GM19240 (cell line): ENCODE data around the gene TSHZ2.
A peak's percentile ranks its signal among the peaks of the same experiment; 100 is the strongest.

ENCODE experiments used
- DNase-seq: peaks from one replicate; pipeline ENCODE4 v3.0.0; 2011; ENCODE audit warnings: low spot score; ENCODE audit not compliant: insufficient read length

The TSHZ2 gene

DNA sequence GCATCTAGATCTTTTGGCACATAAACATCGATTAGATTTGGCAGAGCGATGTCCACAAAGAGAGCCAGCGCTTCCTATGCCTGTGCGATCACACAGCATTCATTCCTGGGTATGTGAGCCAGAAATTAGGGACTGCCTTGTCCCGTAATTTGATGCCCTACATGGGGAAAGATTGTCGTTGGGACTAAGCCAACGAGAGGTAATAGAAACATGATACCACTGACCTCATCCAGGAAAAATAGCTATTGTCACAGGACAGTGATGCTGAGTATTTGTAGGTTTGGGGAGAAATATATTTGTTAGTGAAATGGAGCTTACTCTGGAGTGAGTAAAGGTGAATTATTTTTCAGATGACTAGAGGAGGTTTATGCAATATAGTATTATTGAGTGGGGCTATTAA is 154.0 kb downstream of the TSHZ2 start:
- DNase-seq = no peak

DNA sequence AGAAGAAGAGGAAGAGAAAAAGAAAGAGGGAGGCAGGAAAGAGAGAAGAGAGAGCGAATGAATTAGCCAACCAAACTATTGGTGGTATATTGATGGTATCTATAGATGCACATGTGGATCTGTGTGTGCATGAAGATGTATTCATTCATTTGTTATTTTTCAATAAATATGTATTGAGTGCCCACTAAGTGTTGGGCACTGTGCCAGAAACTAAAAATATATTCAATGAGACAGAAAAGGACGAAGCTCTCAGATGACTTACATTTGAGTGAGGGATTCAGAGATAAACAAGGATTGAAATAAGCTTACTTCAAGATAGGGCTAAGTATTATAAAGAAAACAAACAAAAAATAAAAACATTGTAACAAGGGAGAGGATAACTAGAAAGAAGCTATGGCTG is 154.9 kb downstream of the TSHZ2 start:
- DNase-seq = no peak

- no peak for DNase-seq
These were observed 155.8 kb downstream of the TSHZ2 start for GRCh38 chr20:53128004-53128403.

DNA sequence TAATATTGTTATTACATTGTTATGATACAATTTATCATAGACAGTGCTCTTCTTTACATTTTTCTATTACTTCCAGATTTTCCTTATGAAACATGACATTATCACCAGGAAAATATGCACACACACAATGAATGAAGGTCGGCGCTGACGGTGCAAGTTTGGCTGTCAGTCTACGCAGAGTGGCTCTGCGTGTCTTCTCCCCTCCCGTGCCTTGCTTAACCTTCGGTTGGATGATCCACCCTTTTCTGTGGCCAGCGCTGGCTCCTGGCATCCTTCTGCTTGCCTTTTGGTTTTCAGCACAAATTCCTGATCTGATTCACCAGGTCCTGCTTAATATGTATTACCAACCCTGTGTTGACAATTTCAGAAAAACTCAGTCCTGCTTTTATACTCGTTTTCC is 157.4 kb downstream of the TSHZ2 start:
- DNase-seq = no peak

GRCh38 chr20:53130795-53131194 is 158.6 kb downstream of the TSHZ2 start:
- no peak for DNase-seq

DNA sequence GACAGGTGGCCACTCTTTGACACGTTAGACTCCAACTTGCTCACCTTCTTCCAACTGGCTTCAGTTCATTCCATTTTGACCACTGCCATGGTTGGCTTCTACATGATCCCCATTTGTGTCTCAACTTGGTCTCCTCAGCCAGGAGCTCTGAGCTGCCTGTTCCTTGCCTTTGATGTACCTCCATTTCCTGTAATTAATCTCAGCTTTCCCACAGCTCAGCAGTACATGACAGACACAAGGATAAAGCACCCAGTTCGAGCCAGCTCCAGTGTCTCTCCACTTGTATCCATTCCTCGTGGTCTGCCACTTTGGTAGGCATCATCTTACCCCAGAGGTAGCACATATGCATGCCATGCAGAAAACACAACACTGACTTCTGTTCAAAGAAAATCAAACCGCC is 161.0 kb downstream of the TSHZ2 start:
- DNase-seq = no peak

DNA sequence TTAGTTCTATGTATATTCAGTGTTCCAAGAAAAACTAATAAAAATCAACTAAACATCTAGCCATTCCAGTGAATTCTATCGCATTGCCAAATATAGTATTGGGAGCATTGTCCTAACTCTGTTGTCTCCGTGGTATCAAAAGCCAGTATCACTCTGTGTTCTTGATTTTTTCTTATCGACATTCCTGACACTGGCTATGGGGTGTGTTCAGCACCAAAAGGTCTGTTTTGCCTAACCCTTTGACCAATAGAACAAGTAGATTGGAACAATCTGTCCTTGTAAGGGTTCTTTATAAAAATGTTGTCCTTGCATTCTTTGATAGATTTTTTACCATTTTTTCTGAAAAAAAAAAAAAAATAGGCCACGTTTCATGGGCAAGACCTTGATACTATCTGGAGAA is 161.5 kb downstream of the TSHZ2 start:
- no peak for DNase-seq

- no peak for DNase-seq
These were observed 164.3 kb downstream of the TSHZ2 start for GRCh38 chr20:53136473-53136872.

- DNase-seq = no peak
These were observed 166.5 kb downstream of the TSHZ2 start for GRCh38 chr20:53138454-53139262.

- no peak for DNase-seq
These were observed 169.3 kb downstream of the TSHZ2 start for GRCh38 chr20:53141201-53142050.

- DNase-seq = no peak
These were observed 170.3 kb downstream of the TSHZ2 start for GRCh38 chr20:53142225-53143127.

- no peak for DNase-seq
These were observed 174.2 kb downstream of the TSHZ2 start for GRCh38 chr20:53146201-53146891.

DNA sequence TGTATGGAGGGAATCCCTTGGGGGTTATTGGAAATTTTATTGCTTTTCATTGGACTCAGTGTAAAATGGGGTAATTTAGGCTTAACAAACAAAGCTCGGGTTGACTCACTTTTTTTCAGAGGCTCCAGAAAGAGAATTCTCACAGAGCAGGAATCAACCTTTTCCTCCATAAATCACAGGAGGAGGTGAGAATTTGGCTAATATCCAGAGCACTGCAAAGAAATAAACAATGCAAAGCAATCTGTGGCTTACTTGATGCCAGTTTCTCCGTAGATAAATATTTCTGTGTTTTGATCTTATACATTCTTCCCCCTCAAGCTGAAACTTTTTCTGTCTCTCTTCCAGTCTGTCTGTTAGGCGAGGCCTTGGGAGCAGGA is 176.6 kb downstream of the TSHZ2 start:
- DNase-seq = no peak

GRCh38 chr20:53149148-53149889 is 177.2 kb downstream of the TSHZ2 start:
- no peak for DNase-seq

- no peak for DNase-seq
These were observed 177.7 kb downstream of the TSHZ2 start for GRCh38 chr20:53149890-53150205.

DNA sequence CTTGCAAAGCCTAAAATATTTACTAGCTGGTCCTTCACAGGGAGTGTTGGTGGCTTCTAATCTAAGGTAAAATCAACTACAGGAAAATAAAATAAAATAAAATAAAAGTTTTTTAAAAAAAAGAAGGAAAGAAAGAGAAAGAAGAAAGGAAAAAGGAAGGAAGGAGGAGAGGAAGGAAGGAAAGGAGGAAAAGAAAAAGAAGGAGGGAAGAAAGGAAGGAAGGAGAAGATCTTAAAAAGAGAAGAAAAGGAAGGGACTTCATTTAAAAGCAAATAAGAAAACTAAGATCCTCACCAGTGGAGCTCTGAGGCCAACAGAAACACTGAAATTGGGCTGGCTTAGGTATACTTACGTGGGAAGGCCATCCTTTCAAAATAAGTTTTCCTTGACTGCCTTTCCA is 178.4 kb downstream of the TSHZ2 start:
- no peak for DNase-seq

GRCh38 chr20:53152228-53152627 is 180.1 kb downstream of the TSHZ2 start:
- no peak for DNase-seq

DNA sequence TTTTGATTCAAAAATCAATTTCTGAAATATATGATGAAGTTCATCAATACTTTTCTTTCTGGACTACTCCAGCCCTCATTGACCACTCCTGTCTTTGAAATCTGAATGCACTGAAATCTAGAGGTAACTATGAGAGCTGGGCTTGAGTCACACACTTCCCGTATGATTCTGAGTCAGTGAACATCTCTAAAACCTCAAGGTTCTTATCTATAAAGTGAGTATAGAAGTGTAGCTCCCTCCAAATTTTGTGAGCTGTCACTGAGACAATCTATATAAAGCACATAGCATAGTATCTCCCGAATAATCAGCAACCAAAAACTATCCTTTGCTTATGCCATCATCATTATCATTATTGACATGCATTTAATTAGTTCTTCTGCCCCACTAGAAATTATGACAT is 182.4 kb downstream of the TSHZ2 start:
- DNase-seq = no peak

DNA sequence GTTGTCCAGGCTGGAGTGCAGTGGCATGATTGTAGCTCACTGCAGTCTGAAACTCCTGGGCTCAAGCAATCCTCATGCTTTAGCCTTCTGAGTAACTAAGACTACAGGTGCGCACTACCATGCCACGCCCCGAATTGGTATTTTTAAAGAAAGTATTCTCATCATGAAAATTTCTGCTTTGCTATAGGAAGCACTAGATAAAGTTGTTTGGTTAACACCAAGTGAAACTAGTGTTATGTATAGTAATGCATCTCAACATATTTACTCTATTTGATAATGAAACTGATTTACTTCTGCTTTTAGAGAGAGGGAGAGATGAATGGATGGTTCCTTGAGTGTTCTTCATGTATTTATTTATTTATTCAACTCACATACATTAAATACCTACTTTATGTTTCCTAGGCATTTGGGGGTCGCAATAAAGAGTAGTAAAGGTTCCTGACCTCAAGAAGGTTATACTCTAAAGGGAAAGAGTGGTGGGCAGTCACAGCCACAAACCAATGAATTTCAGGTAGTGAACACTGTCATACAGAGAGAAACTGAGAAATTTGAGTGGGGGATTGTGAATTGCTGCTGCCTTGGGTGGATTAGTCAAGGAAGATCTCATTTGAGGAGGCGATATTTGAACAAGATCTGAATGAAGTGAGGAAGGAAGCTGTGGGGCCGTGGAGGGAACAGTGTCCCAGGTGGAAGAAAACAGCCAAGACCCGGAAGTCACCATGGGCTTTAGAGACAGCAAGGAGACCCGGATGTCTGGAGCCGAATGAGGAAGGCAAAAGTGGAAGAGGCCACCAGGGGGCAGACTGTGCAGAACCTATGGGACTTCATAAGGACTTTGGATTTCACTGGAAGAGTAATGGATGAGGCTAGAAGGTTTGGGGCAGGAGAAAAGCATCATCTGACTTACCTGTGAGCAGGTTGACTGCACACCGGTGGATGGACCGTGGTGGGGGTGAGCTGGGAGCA is 185.6 kb downstream of the TSHZ2 start:
- peak; percentile 8 for DNase-seq
